GM12891 (cell line): ENCODE measurements around the gene DPM2.

Experiments used
- PAX5 ChIP-seq: IDR thresholded peaks from 2 replicates; pipeline ENCODE4 v1.6.1; 2011; ENCODE audit warnings: low read length, moderate library complexity, mild to moderate bottlenecking; ENCODE audit not compliant: insufficient read depth, severe bottlenecking
- POLR2A ChIP-seq: IDR thresholded peaks from 2 replicates; pipeline ENCODE4 v1.6.1; 2011; ENCODE audit warnings: low read depth, low read length, control low read depth
- POLR2AphosphoS5 ChIP-seq: IDR thresholded peaks from 2 replicates; pipeline ENCODE4 v1.6.1; 2011; ENCODE audit warnings: low read depth, low read length, control low read depth
- SPI1 ChIP-seq: IDR thresholded peaks from 2 replicates; pipeline ENCODE4 v1.6.1; 2011; ENCODE audit warnings: low read depth, low read length, control low read depth
- TAF1 ChIP-seq: IDR thresholded peaks from 2 replicates; pipeline ENCODE4 v1.6.1; 2011; ENCODE audit warnings: low read depth, low read length, control low read depth

DNA sequence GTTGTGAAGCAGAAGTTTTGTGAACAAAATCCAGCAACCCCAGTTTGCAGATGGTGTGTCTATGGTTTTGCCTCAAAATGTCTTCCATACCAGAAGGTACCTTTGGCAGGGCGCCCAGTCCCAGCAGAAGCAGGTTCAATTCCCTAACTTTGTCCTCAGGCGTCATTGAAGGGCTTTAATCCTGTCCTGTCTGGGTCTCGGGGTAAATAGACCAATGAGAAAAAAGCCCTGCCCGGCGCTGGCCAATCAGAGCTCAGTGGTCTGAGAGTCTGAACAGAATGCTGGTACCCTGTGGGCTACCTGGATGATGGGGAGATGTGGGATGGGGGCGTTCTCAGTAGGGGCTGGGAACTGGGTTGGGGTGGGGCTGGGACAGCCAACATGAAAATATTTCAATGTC lies 14.6 kb downstream of the DPM2 start:
- TF ChIP-seq POLR2AphosphoS5 (no peak), TAF1 (no peak), POLR2A (no peak), SPI1 (no peak), PAX5 (no peak)
